DMS 273 treated with DMSO at 0.1 percent for 48 hours (cell line): ENCODE data around the gene C3.
"Not testable (repeated sequence)": the region's sequence is repeated elsewhere in the genome, so short reads cannot be mapped to it uniquely, and the experiment has no call there.

Source experiments
- DNase-seq: peaks from one replicate; lab custom pipeline; 2025; lab: John Stamatoyannopoulos, UW

The C3 gene

DNA sequence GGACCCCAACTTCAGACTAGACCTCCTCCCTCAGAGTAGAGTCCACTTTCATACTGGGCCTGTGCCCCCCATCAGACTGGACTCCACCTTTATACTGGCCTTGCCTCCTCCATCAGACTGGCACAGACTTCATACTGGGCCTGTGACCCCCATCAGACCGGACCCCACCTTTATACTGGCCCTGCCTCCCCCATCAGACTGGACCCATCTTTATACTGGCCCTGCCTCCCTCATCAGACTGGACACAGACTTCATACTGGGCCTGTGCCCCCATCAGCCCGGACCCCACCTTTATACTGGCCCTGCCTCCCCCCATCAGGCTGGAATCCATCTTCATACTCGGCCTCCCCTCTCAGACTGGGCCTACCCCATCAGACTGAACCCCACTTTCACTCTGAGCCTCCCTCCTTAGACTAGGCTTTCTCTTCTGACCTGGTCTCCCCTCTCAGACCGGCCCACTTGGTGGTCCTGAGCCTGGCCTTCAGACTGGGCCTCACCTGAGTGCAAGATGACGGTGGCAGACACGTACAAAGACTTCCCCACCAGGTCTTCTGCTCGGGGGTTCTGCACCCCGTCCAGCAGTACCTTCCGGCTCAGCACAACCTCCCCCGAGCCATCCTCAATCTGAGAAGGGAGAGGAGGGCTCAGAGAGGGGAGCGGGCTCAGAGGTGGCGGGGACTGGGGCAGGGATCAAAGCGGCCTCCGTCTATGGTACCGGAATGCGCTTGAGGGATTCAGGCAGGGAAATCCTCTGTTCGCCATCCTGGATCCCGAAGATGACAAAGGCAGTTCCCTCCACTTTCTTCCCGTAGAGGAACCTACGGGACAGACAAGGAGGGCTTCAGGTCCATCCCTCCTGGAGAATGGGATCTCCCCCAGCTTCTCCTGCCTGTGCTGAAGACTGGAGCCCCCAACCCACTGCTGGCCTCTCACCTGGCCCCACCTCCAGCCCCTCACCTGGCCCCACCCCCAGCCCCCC is 7.5 kb downstream of the C3 start:
- DNase-seq: no peak

DNA sequence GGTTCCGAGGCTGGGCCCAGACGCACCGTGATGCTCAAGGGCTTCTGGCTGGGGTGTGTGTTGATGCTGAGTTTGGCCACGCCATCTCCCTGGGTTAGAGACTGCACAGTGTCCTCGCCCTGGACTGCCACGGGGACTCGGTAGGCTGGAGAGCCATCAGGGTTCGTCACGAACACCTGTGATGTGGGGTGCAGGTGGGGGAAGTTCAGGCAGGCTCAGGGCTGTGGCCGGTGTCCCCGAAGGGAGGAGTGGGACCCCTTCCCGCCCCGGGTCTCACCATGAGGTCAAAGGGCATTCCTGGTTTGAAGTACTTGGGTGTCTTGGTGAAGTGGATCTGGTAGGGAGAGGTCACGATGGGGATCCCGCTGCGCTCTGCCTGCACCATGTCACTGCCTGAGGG is 8.2 kb downstream of the C3 start:
- no peak for DNase-seq

DNA sequence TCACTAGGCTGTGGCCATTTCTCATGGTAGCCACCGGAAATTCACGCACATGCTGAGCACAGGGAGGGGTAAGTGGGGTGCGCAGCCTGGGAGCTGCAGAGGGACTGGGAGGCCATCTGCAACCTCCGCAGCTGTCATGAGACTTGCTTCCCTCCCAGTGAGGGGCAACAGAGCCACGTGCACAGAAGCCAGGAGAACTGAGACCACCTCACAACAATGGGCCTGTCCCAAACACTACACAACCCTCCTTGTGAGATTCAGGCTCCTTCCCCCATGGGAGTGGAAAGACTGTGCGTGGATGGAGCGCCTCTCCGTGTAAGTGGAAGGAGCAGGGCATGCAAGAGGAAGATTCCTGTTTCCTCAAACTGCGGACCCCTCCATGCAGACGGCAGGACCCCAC is 8.8 kb downstream of the C3 start:
- DNase-seq: no peak

DNA sequence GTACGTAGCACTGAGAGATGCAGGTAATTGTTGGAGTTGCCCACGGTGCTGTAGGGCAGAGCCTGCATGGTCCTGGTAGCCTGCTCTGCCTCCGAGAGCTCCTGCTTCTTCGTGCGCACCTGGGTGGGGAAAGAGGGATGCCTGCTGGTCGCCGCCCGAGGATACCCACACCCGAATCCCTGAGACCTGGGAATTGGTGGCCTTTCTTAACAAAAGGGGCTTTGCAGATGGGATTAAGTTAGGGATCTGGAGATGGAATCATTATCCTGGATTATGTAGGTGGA is 9.4 kb downstream of the C3 start:
- no peak for DNase-seq

DNA sequence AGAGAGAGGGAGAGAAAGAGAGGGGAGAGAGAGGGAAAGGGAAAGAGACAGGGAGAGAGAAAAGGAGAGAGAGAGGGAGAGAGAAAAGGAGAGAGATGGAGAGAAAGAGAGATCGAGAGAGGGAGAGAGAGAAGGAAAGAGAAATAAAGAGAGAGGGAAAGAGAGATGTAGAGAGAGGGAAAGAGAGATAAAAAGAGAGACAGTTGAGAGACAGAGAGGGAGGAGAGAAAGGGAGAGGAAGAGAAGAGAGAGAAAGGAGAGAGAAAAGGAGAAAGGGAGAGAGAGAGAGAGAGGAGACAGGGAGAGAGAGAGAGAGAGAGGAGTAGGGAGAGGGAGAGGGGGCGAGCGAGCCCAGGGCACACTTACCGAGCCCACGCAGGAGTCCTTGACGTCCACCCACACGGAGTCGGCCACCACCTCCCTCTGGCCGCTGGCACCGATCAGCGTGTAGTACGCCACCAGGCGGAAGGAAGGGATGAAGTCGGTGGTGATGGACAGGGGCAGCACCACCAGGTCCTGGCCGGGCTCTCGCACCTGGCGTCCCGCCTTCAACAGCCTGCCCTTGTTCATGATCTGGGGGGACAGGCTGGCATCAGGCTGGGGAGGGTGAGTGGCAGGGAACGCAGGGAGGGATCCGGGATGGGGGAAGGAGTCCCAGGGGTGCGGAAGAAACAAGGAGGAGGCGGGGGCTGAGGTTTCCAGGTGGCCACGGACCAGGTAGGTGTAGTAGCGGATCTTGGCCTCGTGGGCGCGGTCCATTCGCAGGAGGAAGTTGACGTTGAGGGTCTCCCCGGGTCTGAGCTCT is 10.0 kb downstream of the C3 start:
- no peak for DNase-seq

DNA sequence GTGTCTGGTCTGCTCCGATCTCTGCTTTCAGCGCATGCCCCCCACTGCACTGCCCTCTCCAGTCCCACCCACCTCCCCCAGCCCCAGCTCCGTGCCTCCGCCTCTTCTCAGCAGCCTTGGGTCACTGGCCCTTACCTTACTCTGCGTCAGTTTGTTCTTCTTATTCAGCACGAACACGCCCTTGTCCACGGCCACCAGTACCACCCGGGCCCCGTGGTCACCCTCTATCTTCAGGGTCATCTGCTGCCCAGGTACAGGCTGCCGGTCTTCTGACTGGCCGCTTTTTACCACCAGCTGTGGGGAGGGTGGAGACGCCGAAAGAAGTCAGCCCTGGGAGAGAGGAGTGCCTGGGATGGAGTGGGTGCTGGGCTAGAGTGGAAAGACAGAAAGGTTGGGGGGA is 10.9 kb downstream of the C3 start:
- no peak for DNase-seq

DNA sequence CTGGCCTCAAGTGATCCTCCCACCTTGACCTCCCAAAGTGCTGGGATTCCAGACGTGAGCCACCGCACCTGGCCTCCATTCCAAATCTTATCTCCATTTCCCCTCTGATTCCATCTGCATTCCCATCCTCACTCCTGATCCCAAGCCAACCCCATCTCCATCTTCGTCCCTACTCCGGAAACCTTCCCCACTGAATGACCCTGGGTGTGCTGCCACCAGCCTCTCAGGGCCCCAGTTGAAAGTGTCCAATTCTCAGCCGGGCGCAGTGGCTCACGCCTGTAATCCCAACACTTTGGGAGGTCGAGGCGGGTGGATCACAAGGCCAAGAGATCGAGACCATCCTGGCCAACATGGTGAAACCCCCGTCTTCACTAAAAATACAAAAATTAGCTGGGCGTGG is 11.5 kb downstream of the C3 start:
- DNase-seq: not testable (repeated sequence)

DNA sequence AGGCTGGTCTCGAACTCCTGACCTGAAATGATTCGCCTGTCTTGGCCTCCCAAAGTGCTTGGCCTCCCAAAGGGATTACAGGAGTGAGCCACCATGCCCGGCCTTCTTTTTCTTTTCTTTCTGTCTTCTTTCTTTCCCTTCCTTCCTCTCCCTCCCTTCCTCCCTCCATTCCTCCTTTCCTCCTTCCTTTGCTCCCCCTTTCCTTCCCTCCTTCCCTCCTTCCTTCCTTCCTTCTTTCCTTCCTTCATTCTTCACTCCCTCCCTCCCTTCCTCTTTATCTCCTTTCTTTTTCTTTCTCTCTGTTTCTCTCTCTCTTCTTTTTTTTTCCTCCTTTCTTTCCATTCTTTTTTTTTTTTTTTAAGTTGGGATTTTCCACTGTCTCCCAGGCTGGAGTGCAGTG is 12.1 kb downstream of the C3 start:
- DNase-seq: no peak

DNA sequence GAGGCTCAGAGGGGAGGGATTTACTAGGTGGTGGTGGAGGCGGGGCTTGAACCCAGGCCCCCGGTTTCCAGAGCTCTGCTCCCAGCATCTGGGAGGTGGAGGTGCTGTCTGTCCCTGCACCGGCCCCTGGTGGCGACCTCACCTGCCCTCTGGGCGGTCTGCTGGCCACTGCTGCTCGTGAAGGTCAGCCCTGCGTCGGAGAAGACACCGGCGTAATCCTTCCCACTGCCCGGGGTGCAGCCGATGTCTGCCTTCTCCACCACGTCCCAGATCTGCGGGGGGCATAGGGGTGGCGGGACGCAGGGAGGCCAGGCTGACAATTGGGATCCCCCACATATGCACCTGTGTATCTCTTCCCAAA is 12.8 kb downstream of the C3 start:
- no peak for DNase-seq

DNA sequence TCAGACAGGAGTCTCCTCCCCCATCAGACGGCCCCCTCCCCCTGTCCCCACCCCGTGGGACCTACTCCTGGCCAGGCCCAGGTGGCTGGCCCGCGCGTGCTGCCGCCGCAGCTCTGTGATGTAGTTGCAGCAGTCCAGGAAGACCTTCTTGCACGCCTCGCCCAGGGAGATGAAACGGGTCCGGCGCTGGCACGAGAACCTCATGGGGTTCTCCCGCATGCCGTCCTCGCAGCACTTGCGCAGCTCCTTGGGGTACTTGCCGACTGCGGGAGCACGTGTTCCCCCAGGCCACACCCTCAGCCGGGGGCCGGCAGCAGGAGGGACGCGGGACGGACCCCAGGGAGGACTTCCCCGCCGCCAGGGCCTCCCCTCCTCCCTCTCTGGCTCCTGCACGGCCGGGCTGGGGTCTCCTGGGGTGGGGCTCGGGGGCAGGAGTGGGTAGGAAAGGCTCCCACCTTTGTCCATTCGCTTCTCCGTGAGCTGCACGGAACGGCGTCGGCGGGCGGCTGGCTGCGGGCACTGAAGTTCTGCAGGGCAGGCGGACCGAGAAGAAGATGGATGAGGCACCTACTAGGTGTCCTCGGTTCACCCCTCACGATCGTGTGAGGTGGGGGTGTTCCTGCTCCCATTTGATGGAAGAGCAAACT is 13.3 kb downstream of the C3 start:
- DNase-seq: no peak

DNA sequence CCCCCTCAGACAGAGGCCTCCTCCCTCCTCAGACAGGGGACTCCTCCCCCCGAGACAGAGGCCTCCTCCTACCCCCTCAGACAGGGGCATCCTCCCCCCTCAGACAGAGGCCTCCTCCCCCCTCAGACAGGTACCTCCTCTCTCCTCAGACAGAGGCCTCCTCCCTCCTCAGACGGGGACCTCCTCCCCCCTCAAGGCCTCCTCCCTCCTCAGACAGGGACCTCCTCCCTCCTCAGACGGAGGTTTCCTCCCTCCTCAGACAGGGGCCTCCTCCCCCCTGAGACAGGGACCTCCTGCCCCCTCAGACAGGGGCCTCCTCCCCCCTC is 13.9 kb downstream of the C3 start:
- DNase-seq: no peak

DNA sequence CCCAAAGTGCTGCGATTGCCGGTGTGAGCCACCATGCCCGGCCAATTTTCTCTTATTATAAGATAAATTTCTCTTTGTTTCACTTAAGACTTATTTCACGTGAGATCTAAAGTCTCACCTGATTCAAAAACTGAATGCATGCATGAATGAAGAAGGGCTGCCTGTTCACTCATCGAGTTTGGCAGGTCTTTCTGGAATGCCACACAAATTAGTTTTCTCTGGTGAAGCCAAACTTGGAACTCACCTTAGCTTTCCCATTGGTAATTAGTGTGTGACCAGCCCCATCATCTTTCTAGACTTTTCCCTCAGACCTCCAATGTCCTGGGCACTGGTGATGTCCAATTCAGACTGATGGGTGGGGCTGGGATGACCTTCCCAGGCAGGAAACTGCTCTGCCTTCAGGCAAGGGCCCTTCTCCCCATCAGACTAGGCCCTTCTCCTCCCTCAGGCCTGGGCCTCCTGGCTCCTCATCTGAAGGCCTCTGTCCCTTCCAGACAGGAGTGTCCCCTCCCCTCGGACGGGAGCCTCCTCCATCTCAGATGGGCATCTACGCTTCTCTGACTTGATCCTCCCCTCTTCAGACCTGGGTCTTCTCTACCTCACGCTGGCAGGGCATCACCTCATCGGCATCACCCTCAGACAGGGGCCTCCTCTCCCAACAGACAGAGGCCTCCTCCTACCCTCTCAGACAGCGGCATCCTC is 14.4 kb downstream of the C3 start:
- DNase-seq: no peak

DNA sequence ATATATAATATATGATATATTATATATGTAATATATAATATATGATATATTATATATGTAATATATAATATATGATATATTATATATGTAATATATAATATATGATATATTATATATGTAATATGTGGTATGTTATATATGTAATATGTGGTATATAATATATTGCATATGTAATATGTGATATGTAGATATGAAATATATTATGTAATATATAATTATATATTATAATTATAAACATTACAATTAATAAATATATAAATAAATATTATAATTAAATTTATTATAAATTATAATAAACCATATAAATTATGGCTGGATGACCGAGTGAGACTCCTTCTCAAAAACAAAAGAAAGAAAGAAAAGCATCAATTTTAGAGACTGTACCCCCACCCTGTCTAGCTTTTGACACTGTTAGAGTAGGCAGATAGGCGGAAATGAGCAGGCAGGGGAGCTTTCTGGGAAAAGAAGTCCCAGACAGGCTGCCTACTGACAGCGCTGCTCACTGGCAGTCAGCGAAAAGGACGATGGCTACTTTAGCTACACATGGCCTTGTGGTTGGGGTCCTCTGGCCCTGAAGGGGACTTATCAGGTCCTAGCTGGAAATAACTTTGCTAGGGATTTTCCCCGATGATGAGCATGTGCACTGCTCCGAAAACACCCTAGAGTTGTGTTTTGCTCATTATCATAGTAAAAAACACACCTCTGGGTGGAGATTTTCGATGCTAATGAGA is 19.7 kb downstream of the C3 start:
- no peak for DNase-seq

DNA sequence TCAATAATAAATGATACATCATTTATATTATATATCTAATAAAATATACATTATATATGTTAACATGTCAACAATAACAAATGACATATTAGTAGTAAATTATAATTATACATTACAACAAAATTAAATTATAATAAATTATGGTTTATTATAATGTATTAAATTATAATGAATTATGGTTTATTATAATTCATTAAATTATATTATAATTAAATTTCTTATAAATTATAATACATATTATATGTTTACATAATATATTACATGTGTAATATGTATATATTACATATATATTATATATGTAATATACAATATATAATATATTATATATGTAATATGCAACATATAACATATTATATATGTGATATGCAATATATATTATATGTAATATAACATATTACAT is 20.5 kb downstream of the C3 start:
- no peak for DNase-seq

DNA sequence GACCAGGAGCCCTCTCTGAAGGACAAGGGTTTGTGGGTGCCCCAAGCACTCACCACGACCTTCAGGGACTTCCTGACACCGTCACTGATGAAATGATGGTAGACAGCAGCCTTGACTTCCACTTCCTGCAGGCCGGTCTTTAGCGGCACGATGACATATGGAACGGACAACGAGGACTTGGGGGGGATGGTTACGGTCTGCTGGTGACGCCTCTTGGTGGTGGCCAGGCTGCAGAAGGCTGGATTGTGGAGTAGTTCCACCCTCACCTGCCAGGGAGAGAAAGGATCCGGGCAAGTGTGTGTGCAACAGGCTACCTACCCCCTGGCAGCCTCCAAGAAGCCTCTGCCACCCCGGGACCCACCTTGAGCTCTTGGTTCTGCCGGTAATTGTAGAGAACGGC is 23.2 kb downstream of the C3 start:
- DNase-seq: no peak

DNA sequence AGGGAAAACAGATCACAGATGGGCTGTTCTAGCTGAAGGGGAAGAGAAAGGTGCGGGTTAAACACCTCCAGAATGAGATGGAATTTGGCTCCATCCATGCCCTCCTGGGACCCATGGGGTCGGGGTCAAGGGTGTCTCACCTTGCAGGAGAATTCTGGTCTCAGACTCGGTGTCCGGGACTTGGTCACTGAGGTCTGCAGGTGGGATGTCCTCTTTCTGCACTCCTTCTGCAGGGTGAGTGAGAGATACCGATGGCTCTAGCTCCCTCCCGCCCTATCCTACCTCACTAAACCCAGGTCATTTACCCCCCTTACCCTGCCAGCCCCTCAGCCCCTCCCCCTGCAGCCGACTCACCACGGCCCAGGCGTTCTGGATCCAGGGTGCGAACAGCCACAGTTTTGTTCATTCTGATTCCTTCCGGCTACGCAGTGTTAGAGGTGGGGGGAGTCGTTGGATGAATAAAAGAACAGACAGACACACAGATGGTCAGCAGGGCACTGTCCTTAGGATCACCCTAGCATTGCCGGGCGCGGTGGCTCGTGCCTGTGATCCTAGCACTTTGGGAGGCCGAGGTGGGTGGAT is 24.1 kb downstream of the C3 start:
- no peak for DNase-seq

DNA sequence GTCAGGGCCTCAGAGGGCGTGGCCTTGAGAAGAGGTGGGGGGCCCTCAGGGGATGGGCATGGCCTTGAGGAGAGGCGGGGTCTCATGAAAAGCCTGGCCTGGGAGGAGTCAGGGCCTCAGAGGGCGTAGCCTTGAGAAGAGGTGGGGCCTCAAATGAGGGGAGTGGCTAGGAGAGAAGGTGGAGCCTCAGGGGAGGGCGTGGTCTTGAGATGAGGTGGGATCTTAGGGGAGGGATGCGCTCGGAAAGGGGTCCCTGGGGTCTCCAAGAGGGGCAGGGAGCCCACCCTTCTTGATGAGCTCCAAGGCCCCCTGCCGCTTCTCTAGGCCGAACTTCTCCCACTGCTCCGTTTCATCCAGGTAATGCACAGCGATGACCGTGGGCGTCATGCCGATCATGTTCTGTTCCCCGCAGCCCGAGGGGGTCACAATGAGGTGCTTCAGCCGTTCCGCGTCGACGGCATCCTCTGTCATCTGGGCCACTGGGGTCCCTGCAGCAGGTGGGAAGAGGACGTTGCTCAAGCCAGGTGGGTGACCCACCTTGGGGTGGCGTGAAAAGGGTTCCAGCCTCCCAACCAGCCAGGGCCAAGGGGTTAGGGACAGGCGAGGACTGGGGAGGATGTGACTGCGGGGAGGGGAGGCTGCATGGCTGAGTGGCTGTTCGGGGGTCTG is 26.2 kb downstream of the C3 start:
- DNase-seq: no peak

DNA sequence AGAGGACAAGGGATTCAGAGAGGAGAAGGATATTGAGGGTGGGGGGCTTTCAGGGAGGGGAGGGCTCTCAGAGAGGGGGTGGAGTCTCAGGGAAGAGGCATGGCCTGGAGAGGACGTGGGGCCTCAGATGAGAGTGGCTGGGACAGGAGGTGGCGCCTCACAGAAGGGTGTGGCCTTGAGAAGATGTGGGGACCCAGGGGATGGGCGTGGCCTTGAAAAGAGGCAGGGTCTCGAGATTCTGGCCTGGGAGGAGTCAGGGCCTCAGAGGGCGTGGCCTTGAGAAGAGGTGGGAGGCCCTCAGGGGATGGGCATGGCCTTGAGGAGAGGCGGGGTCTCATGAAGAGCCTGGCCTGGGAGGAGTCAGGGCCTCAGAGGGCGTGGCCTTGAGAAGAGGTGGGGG is 26.8 kb downstream of the C3 start:
- DNase-seq: no peak

DNA sequence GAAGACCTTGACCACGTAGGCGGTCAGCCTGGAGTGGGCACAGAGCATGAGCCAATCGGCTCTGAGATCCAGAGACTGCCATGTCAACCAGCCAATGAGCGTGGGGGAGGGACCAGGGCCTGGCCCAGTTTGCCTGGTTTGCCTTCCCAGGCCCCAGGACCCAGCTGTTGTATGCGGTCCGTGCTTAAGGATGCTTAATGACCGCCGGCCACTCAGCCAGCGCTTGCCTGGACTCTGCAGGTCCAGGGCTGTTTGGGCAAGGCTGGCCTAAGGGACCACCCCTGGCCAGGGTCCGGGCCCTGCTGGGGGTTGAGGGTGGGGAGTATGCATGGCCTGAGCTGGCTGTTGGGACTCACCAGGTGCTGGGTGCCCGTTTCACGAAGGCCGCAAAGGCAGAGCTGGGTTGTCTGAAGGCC is 27.4 kb downstream of the C3 start:
- no peak for DNase-seq

DNA sequence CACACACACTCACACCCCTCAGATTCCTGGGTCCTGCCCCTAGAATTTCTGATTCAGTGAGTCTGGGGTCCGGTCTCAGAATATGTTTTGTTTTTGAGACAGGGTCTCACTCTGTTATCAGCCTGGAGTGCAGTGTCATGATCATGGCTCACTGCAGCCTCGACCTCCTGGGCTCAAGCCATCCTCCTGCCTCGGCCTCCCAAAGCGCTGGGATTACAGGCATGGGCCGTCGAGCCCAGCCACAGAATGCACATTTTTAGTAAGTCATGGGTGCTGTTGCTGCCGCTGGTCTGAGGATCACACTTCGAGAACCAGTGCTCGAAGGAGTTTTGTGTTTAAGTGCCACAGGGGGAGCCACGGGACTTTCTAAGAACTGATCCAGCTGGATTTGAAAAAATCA is 28.4 kb downstream of the C3 start:
- no peak for DNase-seq

DNA sequence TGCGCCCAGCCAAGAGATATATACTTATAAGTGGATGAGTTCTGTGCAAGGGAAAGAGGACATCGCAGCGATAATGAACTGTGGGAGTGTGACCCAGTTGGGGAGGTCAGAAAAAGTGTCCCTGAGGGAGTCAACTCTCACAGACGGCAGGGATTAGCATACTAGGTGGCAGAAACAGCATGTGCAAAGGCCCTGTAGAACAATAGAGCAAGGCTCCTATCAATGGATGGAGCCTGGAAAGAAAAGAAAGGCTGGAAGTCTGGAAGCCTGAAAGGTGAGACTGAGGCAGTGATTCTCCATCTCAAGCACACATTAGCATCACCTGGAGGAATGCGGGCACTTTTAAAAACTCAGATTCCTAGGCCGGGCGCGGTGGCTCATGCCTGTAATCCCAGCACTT is 29.1 kb downstream of the C3 start:
- no peak for DNase-seq
